H1 (cell line): ENCODE results near the gene ACTL8. TPM values are rescaled to one million over a fixed set of nuclear protein-coding genes. Genes with fewer than 3 reads are reported as not detected.

Experiments used
- CTCF ChIA-PET: fragments of 300-600 bp; sonication (Branson Sonifier 250); formaldehyde crosslinking; loops from one replicate; lab custom pipeline; 2021; ENCODE audit not compliant: partially characterized antibody; lab: Charles Lee
- POLR2A ChIA-PET: fragments of 300-600 bp; sonication (Branson Sonifier 250); formaldehyde crosslinking; loops from one replicate; lab custom pipeline; 2021; ENCODE audit warnings: inconsistent platforms; ENCODE audit not compliant: partially characterized antibody; lab: Charles Lee
- DNase-seq, 2 experiments: peaks; one replicate each; pipeline versions ENCODE4 v3.0.0 to v3.0.0-alpha.2; 2010 to 2022; ENCODE audit warnings: low spot score in 2 of 2, low read depth in 1 of 2, mixed read lengths in 1 of 2
- FAIRE-seq: peaks from 2 replicates; lab custom pipeline; 2011; peaks lifted over from hg19 to GRCh38; lab: Jason Lieb, UNC
- H2AFZ ChIP-seq: 2 replicates; pipeline ENCODE4 v1.8.1; 2012; ENCODE audit warnings: low read length, inconsistent platforms
- H2AK5ac ChIP-seq: 2 replicates; pipeline ENCODE4 v1.6.1; 2013; ENCODE audit warnings: low read depth, low read length
- H2BK120ac ChIP-seq: replicated peaks from 2 replicates; pipeline ENCODE3; 2013; ENCODE audit warnings: low read depth, low read length, inconsistent platforms
- H2BK12ac ChIP-seq: 2 replicates; pipeline ENCODE4 v1.6.1; 2013; ENCODE audit warnings: low read depth, low read length
- H2BK15ac ChIP-seq: 2 replicates; pipeline ENCODE4 v1.6.1; 2013; ENCODE audit warnings: low read length
- H2BK20ac ChIP-seq: 2 replicates; pipeline ENCODE4 v1.6.1; 2013; ENCODE audit warnings: low read length
- H2BK5ac ChIP-seq: 2 replicates; pipeline ENCODE4 v1.6.1; 2013; ENCODE audit warnings: low read depth, low read length
- H3K14ac ChIP-seq: 2 replicates; pipeline ENCODE4 v1.6.1; 2013; ENCODE audit warnings: inconsistent platforms; ENCODE audit not compliant: insufficient read length
- H3K18ac ChIP-seq: 2 replicates; pipeline ENCODE4 v1.6.1; 2013; ENCODE audit warnings: low read length; ENCODE audit errors: extremely low read depth
- H3K23ac ChIP-seq: 2 replicates; pipeline ENCODE4 v1.6.1; 2013; ENCODE audit warnings: inconsistent platforms; ENCODE audit not compliant: insufficient read length
- H3K23me2 ChIP-seq: 2 replicates; pipeline ENCODE4 v1.6.1; 2013; ENCODE audit warnings: low read depth, low read length
- H3K27ac ChIP-seq: 2 replicates; pipeline ENCODE4 v1.6.1; 2011; ENCODE audit warnings: low read depth, low read length, inconsistent platforms
- H3K27me3 ChIP-seq, 4 experiments: replicated peaks in 1 of 4; 1 replicate in 1 of 4; 2 replicates in 3 of 4; pipeline versions ENCODE4 v1.6.1 to v1.8.1; 2011 to 2013; ENCODE audit warnings: low read length in 3 of 4, mild to moderate bottlenecking in 3 of 4, inconsistent platforms in 2 of 4, mixed read lengths in 2 of 4, moderate library complexity in 1 of 4; ENCODE audit not compliant: control insufficient read depth in 3 of 4, insufficient read depth in 3 of 4; ENCODE audit errors: extremely low read depth in 1 of 4
- H3K36me3 ChIP-seq, 4 experiments: 2 replicates each; pipeline versions ENCODE4 v1.6.1 to v1.8.1; 2011 to 2013; ENCODE audit warnings: mild to moderate bottlenecking in 4 of 4, low read length in 3 of 4, moderate library complexity in 2 of 4, control low read depth in 1 of 4, inconsistent platforms in 1 of 4; ENCODE audit not compliant: insufficient read depth in 4 of 4, control insufficient read depth in 2 of 4
- H3K4ac ChIP-seq: replicated peaks from 2 replicates; pipeline ENCODE3; 2013; ENCODE audit warnings: low read length, low read depth, mixed read lengths, inconsistent platforms; ENCODE audit not compliant: insufficient read length
- H3K4me1 ChIP-seq, 4 experiments: replicated peaks in 1 of 4; 1 replicate in 1 of 4; 2 replicates in 3 of 4; pipeline versions ENCODE4 v1.6.1 to v1.8.1; 2011 to 2013; ENCODE audit warnings: low read length in 3 of 4, inconsistent platforms in 2 of 4, mixed read lengths in 1 of 4; ENCODE audit not compliant: insufficient read depth in 4 of 4, control insufficient read depth in 3 of 4
- H3K4me2 ChIP-seq, 2 experiments: 2 replicates each; pipeline versions ENCODE4 v1.6.1 to v1.8.1; 2011 to 2013; ENCODE audit warnings: low read depth in 2 of 2, low read length in 2 of 2, control low read depth in 1 of 2, inconsistent platforms in 1 of 2, mild to moderate bottlenecking in 1 of 2; ENCODE audit not compliant: insufficient read depth in 1 of 2
- H3K4me3 ChIP-seq, 4 experiments: fragments of 200-600, 300-600 bp in 1 of 4; sonication (generic), shearing (Covaris generic), sonication (Bioruptor Twin) in 1 of 4; 2 replicates each; pipeline versions ENCODE4 v1.5.1 to v1.8.1; 2011 to 2016; ENCODE audit warnings: low read length in 4 of 4, low read depth in 3 of 4, control low read depth in 2 of 4, inconsistent platforms in 2 of 4, mild to moderate bottlenecking in 2 of 4, mixed read lengths in 1 of 4, moderate library complexity in 1 of 4; ENCODE audit not compliant: insufficient read depth in 2 of 4; ENCODE audit errors: extremely low read depth in 1 of 4
- H3K56ac ChIP-seq: replicated peaks from 2 replicates; pipeline ENCODE3; 2013; ENCODE audit warnings: low read depth, mild to moderate bottlenecking, mixed read lengths, low read length, inconsistent platforms; ENCODE audit not compliant: insufficient read length
- H3K79me1 ChIP-seq: 2 replicates; pipeline ENCODE4 v1.6.1; 2013; ENCODE audit warnings: low read depth, low read length, control low read depth
- H3K79me2 ChIP-seq, 2 experiments: 2 replicates each; pipeline versions ENCODE4 v1.6.1 to v1.8.1; 2012 to 2013; ENCODE audit warnings: low read length in 2 of 2, mild to moderate bottlenecking in 2 of 2, inconsistent platforms in 1 of 2; ENCODE audit not compliant: insufficient read depth in 2 of 2, control insufficient read depth in 1 of 2
- H3K9ac ChIP-seq, 4 experiments: replicated peaks in 1 of 4; 1 replicate in 1 of 4; 2 replicates in 3 of 4; pipeline versions ENCODE4 v1.6.1 to v1.8.1; 2011 to 2013; ENCODE audit warnings: low read depth in 3 of 4, low read length in 3 of 4, control low read depth in 2 of 4, mild to moderate bottlenecking in 2 of 4, moderate library complexity in 2 of 4, inconsistent platforms in 1 of 4; ENCODE audit errors: extremely low read depth in 1 of 4
- H3K9me3 ChIP-seq, 2 experiments: 2 replicates each; pipeline versions ENCODE4 v1.6.1 to v1.8.1; 2012 to 2013; ENCODE audit warnings: mild to moderate bottlenecking in 2 of 2, moderate library complexity in 2 of 2, control low read depth in 1 of 2, inconsistent platforms in 1 of 2, low read depth in 1 of 2, low read length in 1 of 2, mixed read lengths in 1 of 2; ENCODE audit not compliant: insufficient read depth in 2 of 2
- H4K20me1 ChIP-seq, 2 experiments: replicated peaks in 1 of 2; 2 replicates each; pipeline versions ENCODE3 to v1.8.1; 2011 to 2013; ENCODE audit warnings: inconsistent platforms in 2 of 2, low read length in 2 of 2, mild to moderate bottlenecking in 1 of 2; ENCODE audit not compliant: insufficient read depth in 2 of 2, control insufficient read depth in 1 of 2
- H4K5ac ChIP-seq: 2 replicates; pipeline ENCODE4 v1.6.1; 2013; ENCODE audit warnings: low read length, low read depth, mixed read lengths, inconsistent platforms; ENCODE audit not compliant: insufficient read length
- H4K8ac ChIP-seq: 2 replicates; pipeline ENCODE4 v1.8.0; 2013; ENCODE audit warnings: mild to moderate bottlenecking, moderate library complexity, low read length, inconsistent platforms; ENCODE audit not compliant: insufficient read depth; ENCODE audit errors: extremely low read depth
- H4K91ac ChIP-seq: replicated peaks from 2 replicates; pipeline ENCODE3; 2013; ENCODE audit warnings: low read length, mixed read lengths, inconsistent platforms; ENCODE audit not compliant: insufficient read length
- CBX8 ChIP-seq: fragments of 300-800, 300-1000 bp; sonication (generic); IDR thresholded peaks from 2 replicates; pipeline ENCODE4 v1.7.1; 2016; ENCODE audit warnings: low read depth, low read length, borderline replicate concordance
- CEBPB ChIP-seq: IDR thresholded peaks from 2 replicates; pipeline ENCODE4 v1.6.1; 2012; ENCODE audit warnings: low read depth, low read length
- E2F6 ChIP-seq: IDR thresholded peaks from 2 replicates; pipeline ENCODE4 v1.6.1; 2012; ENCODE audit warnings: inconsistent platforms
- EZH2 ChIP-seq: fragments of 200-600 bp; sonication (generic); IDR thresholded peaks from 2 replicates; pipeline ENCODE4 v1.7.1; 2012; ENCODE audit warnings: low read depth, mild to moderate bottlenecking, moderate library complexity, low read length, inconsistent platforms; ENCODE audit not compliant: severe bottlenecking
- HDAC2 ChIP-seq, 2 experiments: fragments of 300-600 bp in 1 of 2; sonication (generic) in 1 of 2; IDR thresholded peaks; 2 replicates each; pipeline ENCODE4 v1.6.1; 2011 to 2012; ENCODE audit warnings: low read depth in 2 of 2, low read length in 2 of 2, mild to moderate bottlenecking in 2 of 2, moderate library complexity in 2 of 2, borderline replicate concordance in 1 of 2, inconsistent platforms in 1 of 2
- NANOG ChIP-seq: IDR thresholded peaks from 2 replicates; pipeline ENCODE4 v1.6.1; 2011; ENCODE audit warnings: low read length, low read depth, mild to moderate bottlenecking, inconsistent platforms; ENCODE audit not compliant: insufficient read depth, poor library complexity, severe bottlenecking
- POLR2A ChIP-seq, 2 experiments: IDR thresholded peaks; 1 replicate in 1 of 2; 2 replicates in 1 of 2; pipeline ENCODE4 v1.6.1; 2011; ENCODE audit warnings: low read depth in 2 of 2, low read length in 2 of 2, mild to moderate bottlenecking in 2 of 2; ENCODE audit errors: control extremely low read depth in 1 of 2
- SAP30 ChIP-seq: fragments of 300-600 bp; sonication (generic); IDR thresholded peaks from 2 replicates; pipeline ENCODE4 v1.7.1; 2012; ENCODE audit warnings: low read length, moderate library complexity, mild to moderate bottlenecking, inconsistent platforms; ENCODE audit not compliant: insufficient read depth, insufficient replicate concordance
- TBP ChIP-seq: IDR thresholded peaks from 2 replicates; pipeline ENCODE4 v1.6.1; 2011; ENCODE audit warnings: low read depth, low read length, improper control_type of control experiment
- WGBS, 2 experiments: shearing (Covaris generic) in 1 of 2; methylation state at CpG; one replicate each; pipeline versions ENCODE4 v1.1.6 to v1.1.7; 2013 to 2015; ENCODE audit warnings: low lambda C conversion rate in 2 of 2, mixed read lengths in 2 of 2, inconsistent platforms in 1 of 2, low coverage in 1 of 2, missing lambda C conversion rate in 1 of 2; ENCODE audit not compliant: insufficient replicate concordance in 2 of 2, insufficient coverage in 1 of 2, insufficient read length in 1 of 2; ENCODE audit errors: extremely low coverage in 1 of 2, missing lambda C conversion rate in 1 of 2; 5-methylcytosine and 5-hydroxymethylcytosine counted together
- polyA plus RNA-seq, 7 experiments: library from polyadenylated mRNA; depleted of rRNA in 3 of 7; stranded (reverse) in 5 of 7; unstranded in 2 of 7; fragments of >200 nt in 5 of 7; fragments of 200-250 nt in 2 of 7; gene quantifications; 1 replicate in 5 of 7; 2 replicates in 1 of 7; 4 replicates in 1 of 7; pipeline versions ENCODE4 v1.2.1 to v1.2.3, GENCODE V29; 2011 to 2013; ENCODE audit warnings: missing spikeins in 2 of 7, mixed read lengths in 2 of 7
- total RNA-seq: library from RNA; stranded (reverse); fragmentation: NEBNext Ultra II Directional; extraction: Animal tissue kit (Norgen Biotek cat#: 25700); gene quantifications from 2 replicates; pipeline ENCODE4 v1.2.1, GENCODE V29; 2021
- TF ChIP-seq, protein P1 (sequence below): IDR thresholded peaks from 2 replicates; pipeline ENCODE4 v1.6.1; 2011; ENCODE audit warnings: low read depth, mild to moderate bottlenecking, low read length; ENCODE audit not compliant: insufficient read depth

The ACTL8 gene
- total and polyA plus RNA-seq, 2 of the 8 experiments (the other 6 are each of a cell fraction or from before 2014, with no cell fraction given): 0.33 to 0.47 TPM

- no peak overlapping the region for H2BK5ac ChIP-seq
- CTCF ChIA-PET: interaction anchor here (0.8 to 3.6 kb wide), 27 partner anchors 8 to 186 kb away, joined by 3 to 20 read pairs (median 4); no protein-coding TSS in a partner anchor
- no peak overlapping the region for H2BK15ac ChIP-seq
- POLR2A ChIA-PET: interaction anchor here (1.3 kb wide), 1 partner anchor 22 kb away, joined by 3 read pairs; no protein-coding TSS in a partner anchor
- no peak overlapping the region for H3K56ac ChIP-seq
- FAIRE-seq: no peak
- TF ChIP-seq EZH2 (no peak), E2F6 (no peak), POLR2A (IDR thresholded peaks at IDR 0.05; ENCODE audit: control extremely low read depth in 1 of 2, low read depth in 2 of 2, low read length in 2 of 2) (no peak), SAP30 (no peak), HDAC2 (IDR thresholded peaks at IDR 0.05; ENCODE audit: borderline replicate concordance in 1 of 2, low read depth in 2 of 2, low read length in 2 of 2) (no peak), TBP (no peak), CEBPB (no peak), NANOG (no peak), CBX8 (no peak)
- TF ChIP-seq, protein P1, sequence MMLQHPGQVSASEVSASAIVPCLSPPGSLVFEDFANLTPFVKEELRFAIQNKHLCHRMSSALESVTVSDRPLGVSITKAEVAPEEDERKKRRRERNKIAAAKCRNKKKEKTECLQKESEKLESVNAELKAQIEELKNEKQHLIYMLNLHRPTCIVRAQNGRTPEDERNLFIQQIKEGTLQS: no peak
- TF ChIP-seq, all 59 proteins: peak for 0
- H3K18ac ChIP-seq: no peak overlapping the region
- H3K36me3 ChIP-seq: no peaks in the 10 kb centered on the region
- no peak overlapping the region for H3K9ac ChIP-seq
- no peak overlapping the region for H4K5ac ChIP-seq
- H3K4me2 ChIP-seq: no peak overlapping the region
- no peak overlapping the region for H2BK120ac ChIP-seq
- no peak overlapping the region for H2BK12ac ChIP-seq
- no peak overlapping the region for H3K4me3 ChIP-seq
- H3K27ac ChIP-seq: no peak overlapping the region
- no peak overlapping the region for H2AFZ ChIP-seq
- DNase-seq: no peak
- 94% methylated on average over 9 of the region's 9 CpGs; no CpG with 5 or more reads in 1 of the 2 experiments for WGBS, 2 experiments
- H3K14ac ChIP-seq: no peak overlapping the region
- H3K9me3 ChIP-seq: no peaks in the 10 kb centered on the region
- H2AK5ac ChIP-seq: no peak overlapping the region
- peaks cover 0 to 2% of the 10 kb centered on the region in 2 experiments for H4K20me1 ChIP-seq
- no peaks in the 10 kb centered on the region for H3K23me2 ChIP-seq
- no peak overlapping the region for H4K91ac ChIP-seq
- H2BK20ac ChIP-seq: no peak overlapping the region
- H3K4ac ChIP-seq: no peak overlapping the region
- H3K79me1 ChIP-seq: no peaks in the 10 kb centered on the region
- no peaks in the 10 kb centered on the region for H3K27me3 ChIP-seq
- H4K8ac ChIP-seq: no peak overlapping the region
- no peaks in the 10 kb centered on the region for H3K4me1 ChIP-seq
- H3K79me2 ChIP-seq: no peaks in the 10 kb centered on the region
- H3K23ac ChIP-seq: no peak overlapping the region
Observed at GRCh38 chr1:17725084-17725719, 29.9 kb upstream of the ACTL8 start.
